ENCODE measurements around the gene RNF112. TPM values are rescaled to one million over a fixed set of nuclear protein-coding genes. Genes with fewer than 3 reads are reported as not detected.

The RNF112 gene
- polyA plus RNA-seq, 10 donors: 1.8 to 5.1 (median 3.7) TPM

Other genes with a start within 250 kb of the RNF112 start
- gene EPN2, start 173.9 kb upstream of the RNF112 start, polyA plus RNA-seq (ENCODE audit: insufficient read length in 10 of 10): 10 to 100 TPM; 23.0 to 33.8 (median 27.6) TPM
- gene B9D1, start 48.5 kb upstream of the RNF112 start, polyA plus RNA-seq (ENCODE audit: insufficient read length in 10 of 10): 1 to 10 TPM; 4.9 to 9.4 (median 5.6) TPM
- 10 to 100 TPM; 18.3 to 27.3 (median 22.5) TPM for gene MAPK7, start 32.7 kb upstream of the RNF112 start, polyA plus RNA-seq (ENCODE audit: insufficient read length in 10 of 10)
- 100 to 1,000 TPM; 247 to 372 (median 275) TPM for gene MFAP4, start 24.0 kb upstream of the RNF112 start, polyA plus RNA-seq (ENCODE audit: insufficient read length in 10 of 10)
- gene SLC47A1, start 122.6 kb downstream of the RNF112 start, polyA plus RNA-seq (ENCODE audit: insufficient read length in 10 of 10): 1 to 10 TPM in 9 of 10 donors, under 1 TPM in 1; 0.62 to 3.1 (median 1.5) TPM
- 10 to 100 TPM; 27.2 to 47.9 (median 34.1) TPM for gene ALDH3A2, start 237.5 kb downstream of the RNF112 start, polyA plus RNA-seq (ENCODE audit: insufficient read length in 10 of 10)